Endodermal cell (in vitro differentiated cells): ENCODE data around the gene FXYD6. TPM values are rescaled to one million over a fixed set of nuclear protein-coding genes. Genes with fewer than 3 reads are reported as not detected.

Source experiments
- DNase-seq: peaks from one replicate; pipeline ENCODE4 v3.0.0-alpha.2; 2017
- H3K27ac ChIP-seq: 2 replicates; pipeline ENCODE4 v1.5.1; 2013; ENCODE audit warnings: mild to moderate bottlenecking, low read depth, low read length, moderate library complexity
- H3K27me3 ChIP-seq: 2 replicates; pipeline ENCODE4 v1.6.1; 2013; ENCODE audit warnings: mild to moderate bottlenecking, low read length, moderate library complexity; ENCODE audit not compliant: insufficient read depth, control insufficient read depth, poor library complexity, severe bottlenecking
- H3K36me3 ChIP-seq: 2 replicates; pipeline ENCODE4 v1.7.0; 2013; ENCODE audit warnings: mild to moderate bottlenecking, low read length, moderate library complexity; ENCODE audit not compliant: control insufficient read depth, insufficient read depth
- H3K4me1 ChIP-seq: one replicate; pipeline ENCODE4 v1.7.0; 2013; ENCODE audit warnings: low read length; ENCODE audit not compliant: control insufficient read depth, insufficient read depth
- H3K4me3 ChIP-seq: 2 replicates; pipeline ENCODE4 v1.5.1; 2013; ENCODE audit warnings: mild to moderate bottlenecking, low read length, moderate library complexity
- H3K9ac ChIP-seq: 2 replicates; pipeline ENCODE4 v1.6.1; 2013; ENCODE audit warnings: mild to moderate bottlenecking, low read length, moderate library complexity; ENCODE audit not compliant: poor library complexity, severe bottlenecking; ENCODE audit errors: extremely low read depth
- H3K9me3 ChIP-seq: 2 replicates; pipeline ENCODE4 v1.6.1; 2013; ENCODE audit warnings: mild to moderate bottlenecking, low read length, moderate library complexity; ENCODE audit not compliant: control insufficient read depth
- H3K27ac Mint-ChIP-seq: 2 replicates; pipeline ENCODE4 v1.8.0; 2020; ENCODE audit warnings: mixed read lengths
- H3K27me3 Mint-ChIP-seq: 2 replicates; pipeline ENCODE4 v1.8.0; 2021; ENCODE audit warnings: mild to moderate bottlenecking, mixed read lengths; ENCODE audit not compliant: insufficient read depth
- H3K36me3 Mint-ChIP-seq: 2 replicates; pipeline ENCODE4 v1.8.0; 2020; ENCODE audit warnings: low read depth, mixed read lengths
- H3K4me1 Mint-ChIP-seq: 2 replicates; pipeline ENCODE4 v1.8.0; 2020; ENCODE audit warnings: mixed read lengths
- H3K4me3 Mint-ChIP-seq: 2 replicates; pipeline ENCODE4 v1.8.0; 2020; ENCODE audit warnings: mild to moderate bottlenecking, moderate library complexity, mixed read lengths
- H3K9me3 Mint-ChIP-seq: 2 replicates; pipeline ENCODE4 v1.8.0; 2020; ENCODE audit warnings: mild to moderate bottlenecking, mixed read lengths
- WGBS, 2 experiments: methylation state at CpG; one replicate each; pipeline versions ENCODE4 v1.1.5 to v1.1.7; 2013; ENCODE audit warnings: missing lambda C conversion rate in 2 of 2, mixed read lengths in 1 of 2; ENCODE audit not compliant: insufficient coverage in 1 of 2, insufficient read length in 1 of 2; 5-methylcytosine and 5-hydroxymethylcytosine counted together
- total RNA-seq, 2 donors: library from RNA; stranded (reverse); fragmentation: NEBNext Ultra II Directional in 1 of 2; extraction: Animal tissue kit (Norgen Biotek cat#: 25700) in 1 of 2; gene quantifications; 2 replicates in 1 of 2; 3 replicates in 1 of 2; pipeline ENCODE4 v1.2.1, GENCODE V29; 2021
- TF ChIP-seq, protein P1 (sequence below): fragments of 200-600 bp; sonication (generic); conservative IDR thresholded peaks from 2 replicates; pipeline ENCODE4 v1.5.0; 2021; ENCODE audit warnings: antibody characterized with exemption, mild to moderate bottlenecking

Gene FXYD6
- total RNA-seq, 2 donors from 2014 or later: 54.1 to 61.8 TPM

DNA sequence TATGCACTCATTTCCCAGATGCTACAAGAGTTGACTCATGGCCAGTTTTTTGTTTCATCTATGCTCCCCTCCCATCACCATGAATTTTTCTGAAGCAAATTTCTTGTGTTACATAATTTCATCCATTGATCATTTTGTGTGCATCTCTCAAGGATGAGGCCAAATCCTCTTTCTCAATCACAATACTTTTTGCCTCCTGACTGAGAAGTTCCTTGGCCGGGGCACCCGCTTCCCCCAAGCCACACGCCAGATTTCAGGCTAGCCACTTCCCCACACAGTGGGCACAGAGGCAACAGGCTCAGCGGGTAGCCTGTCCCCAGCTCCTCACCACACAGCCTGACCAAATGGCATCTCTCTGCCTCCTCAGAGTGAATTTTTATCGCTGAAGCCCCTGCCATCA, 69.6 kb downstream of the FXYD6 start:
- Mint-ChIP-seq H3K27me3 (peaks cover 2% of the 10 kb centered on the region), H3K36me3 (peaks cover 28% of the 10 kb centered on the region)

DNA sequence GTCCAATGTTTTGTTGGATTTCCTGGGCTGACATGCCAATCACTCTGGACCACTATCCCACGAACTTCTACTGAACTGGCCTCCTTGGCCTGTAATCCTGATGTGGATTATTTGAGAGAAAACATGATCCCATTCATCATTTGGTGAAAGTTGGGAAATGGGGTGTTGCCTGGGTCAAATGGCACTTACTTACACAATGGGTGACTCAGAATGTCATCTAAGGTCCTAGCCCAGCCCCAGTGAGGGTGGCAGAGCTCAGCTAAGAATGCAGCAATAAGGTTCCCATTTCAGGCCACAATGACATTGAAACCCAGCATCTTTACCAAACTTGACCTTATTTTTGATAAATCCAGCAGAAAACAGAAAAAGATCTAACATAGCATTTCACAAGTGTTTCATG, 71.4 kb downstream of the FXYD6 start:
- H3K4me1 Mint-ChIP-seq: peaks cover 11% of the 10 kb centered on the region
- no peak overlapping the region for H3K4me3 Mint-ChIP-seq
- no peak for DNase-seq
- H3K36me3 Mint-ChIP-seq: peaks cover 28% of the 10 kb centered on the region
- Histone ChIP-seq H3K36me3 (no peaks in the 10 kb centered on the region), H3K9me3 (no peaks in the 10 kb centered on the region), H3K27me3 (peaks cover 15% of the 10 kb centered on the region), H3K27ac (no peak overlapping the region), H3K9ac (no peak overlapping the region), H3K4me1 (peaks cover 2% of the 10 kb centered on the region), H3K4me3 (no peak overlapping the region)
- no peaks in the 10 kb centered on the region for H3K9me3 Mint-ChIP-seq
- TF ChIP-seq, protein P1, sequence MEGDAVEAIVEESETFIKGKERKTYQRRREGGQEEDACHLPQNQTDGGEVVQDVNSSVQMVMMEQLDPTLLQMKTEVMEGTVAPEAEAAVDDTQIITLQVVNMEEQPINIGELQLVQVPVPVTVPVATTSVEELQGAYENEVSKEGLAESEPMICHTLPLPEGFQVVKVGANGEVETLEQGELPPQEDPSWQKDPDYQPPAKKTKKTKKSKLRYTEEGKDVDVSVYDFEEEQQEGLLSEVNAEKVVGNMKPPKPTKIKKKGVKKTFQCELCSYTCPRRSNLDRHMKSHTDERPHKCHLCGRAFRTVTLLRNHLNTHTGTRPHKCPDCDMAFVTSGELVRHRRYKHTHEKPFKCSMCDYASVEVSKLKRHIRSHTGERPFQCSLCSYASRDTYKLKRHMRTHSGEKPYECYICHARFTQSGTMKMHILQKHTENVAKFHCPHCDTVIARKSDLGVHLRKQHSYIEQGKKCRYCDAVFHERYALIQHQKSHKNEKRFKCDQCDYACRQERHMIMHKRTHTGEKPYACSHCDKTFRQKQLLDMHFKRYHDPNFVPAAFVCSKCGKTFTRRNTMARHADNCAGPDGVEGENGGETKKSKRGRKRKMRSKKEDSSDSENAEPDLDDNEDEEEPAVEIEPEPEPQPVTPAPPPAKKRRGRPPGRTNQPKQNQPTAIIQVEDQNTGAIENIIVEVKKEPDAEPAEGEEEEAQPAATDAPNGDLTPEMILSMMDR: no peak
- WGBS, 2 experiments: 95% methylated on average over 1 of the region's 1 CpG; no CpG with 5 or more reads in 1 of the 2 experiments
- peaks cover 4% of the 10 kb centered on the region for H3K27me3 Mint-ChIP-seq
- no peak overlapping the region for H3K27ac Mint-ChIP-seq

More for the DNA sequence above, 69.6 kb downstream of the FXYD6 start:
- Mint-ChIP-seq H3K4me3 (no peak overlapping the region), H3K4me1 (peaks cover 27% of the 10 kb centered on the region), H3K9me3 (no peaks in the 10 kb centered on the region), H3K27ac (no peak overlapping the region)
- H3K9ac ChIP-seq: no peak overlapping the region
- no peak overlapping the region for H3K27ac ChIP-seq
- no peaks in the 10 kb centered on the region for H3K36me3 ChIP-seq
- 93% methylated on average over 5 of the region's 5 CpGs; no CpG with 5 or more reads in 1 of the 2 experiments for WGBS, 2 experiments
- TF ChIP-seq, protein P1: no peak
- H3K4me3 ChIP-seq: no peak overlapping the region
- no peak for DNase-seq
- peaks cover 2% of the 10 kb centered on the region for H3K4me1 ChIP-seq
- peaks cover 10% of the 10 kb centered on the region for H3K27me3 ChIP-seq
- H3K9me3 ChIP-seq: no peaks in the 10 kb centered on the region

DNA sequence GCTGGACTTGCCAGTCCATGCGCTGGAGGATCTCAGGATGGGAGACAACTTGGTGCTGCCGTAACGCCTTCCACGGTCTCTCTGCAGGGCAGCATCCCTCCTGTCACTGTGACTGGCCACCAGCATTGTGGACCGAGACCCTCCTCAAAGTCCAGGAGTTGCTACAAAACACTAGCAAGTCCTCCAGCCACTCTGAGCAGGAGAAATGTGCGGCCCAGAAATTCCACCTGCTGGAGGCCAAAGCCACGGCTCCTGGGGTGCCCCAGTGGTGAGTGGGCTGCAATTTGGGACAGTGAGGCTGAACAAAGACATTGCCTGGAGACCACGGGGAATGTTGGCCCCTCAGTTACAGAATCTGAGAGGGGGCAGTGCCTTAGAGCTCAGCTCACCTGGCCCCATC, 72.6 kb downstream of the FXYD6 start:
- no peaks in the 10 kb centered on the region for H3K4me1 ChIP-seq
- no peak for DNase-seq
- H3K4me1 Mint-ChIP-seq: peaks cover 6% of the 10 kb centered on the region
- H3K9me3 ChIP-seq: no peaks in the 10 kb centered on the region
- peaks cover 28% of the 10 kb centered on the region for H3K36me3 Mint-ChIP-seq
- H3K27me3 Mint-ChIP-seq: peaks cover 14% of the 10 kb centered on the region
- H3K27me3 ChIP-seq: peaks cover 26% of the 10 kb centered on the region
- H3K4me3 ChIP-seq: no peak overlapping the region
- H3K36me3 ChIP-seq: no peaks in the 10 kb centered on the region
- H3K9ac ChIP-seq: no peak overlapping the region
- H3K27ac Mint-ChIP-seq: no peak overlapping the region
- WGBS, 2 experiments: 95 to 100% methylated on average over 6 to 8 of the region's 8 CpGs
- H3K9me3 Mint-ChIP-seq: no peaks in the 10 kb centered on the region
- H3K4me3 Mint-ChIP-seq: no peak overlapping the region
- TF ChIP-seq, protein P1: no peak
- H3K27ac ChIP-seq: no peak overlapping the region
